K562 (cell line): ENCODE results near the gene ARHGEF10L. TPM values are rescaled to one million over a fixed set of nuclear protein-coding genes. Genes with fewer than 3 reads are reported as not detected.

Experiments used
- ATAC-seq: fragments of 200-7000 bp; cut with Tn5 transposase; 3 replicates; pipeline ENCODE4 v1.9.1; 2020; ENCODE audit warnings: moderate library complexity
- BruUV-seq: library from RNA; stranded (reverse); fragments of 400-500 nt; replicated peaks from 2 replicates; lab custom pipeline; 2021; lab: Mats Ljungman, UMichigan
- CTCF ChIA-PET: fragments of 300-600 bp; formaldehyde crosslinking; extraction: SDS; loops from one replicate; lab custom pipeline; 2021; ENCODE audit warnings: low intra/inter-chr PET ratio; lab: Yijun Ruan, JAX
- POLR2A ChIA-PET: fragments of 300-600, 350-650 bp; sonication (Branson Sonifier 250); formaldehyde crosslinking; extraction: SDS; loops from one replicate; lab custom pipeline; 2021; ENCODE audit warnings: antibody characterized with exemption, inconsistent platforms; lab: Yijun Ruan, JAX
- DNase-seq, 4 experiments: peaks; one replicate each; pipeline versions ENCODE4 v3.0.0 to v3.0.0-alpha.2; 2011 to 2018; ENCODE audit warnings: low spot score in 3 of 4, mixed read lengths in 3 of 4; ENCODE audit errors: extremely low read depth in 1 of 4
- FAIRE-seq: peaks from 2 replicates; lab custom pipeline; 2011; peaks lifted over from hg19 to GRCh38; lab: Jason Lieb, UNC
- H2AFZ ChIP-seq: 2 replicates; pipeline ENCODE4 v1.6.0; 2011; ENCODE audit warnings: low read depth, low read length, control low read depth, inconsistent platforms
- H3K27ac ChIP-seq: fragments of 200-600 bp; 3 replicates; pipeline ENCODE4 v1.8.0; 2011; ENCODE audit warnings: low read depth, mild to moderate bottlenecking, control low read depth, inconsistent platforms, low read length, moderate library complexity, mixed read lengths; ENCODE audit errors: extremely low read depth
- H3K27me3 ChIP-seq, 2 experiments: fragments of 300-600 bp in 1 of 2; 2 replicates in 1 of 2; 3 replicates in 1 of 2; pipeline versions ENCODE4 v1.6.0 to v1.8.0; 2011; ENCODE audit warnings: inconsistent platforms in 2 of 2, low read length in 2 of 2, mild to moderate bottlenecking in 1 of 2, mixed read lengths in 1 of 2, moderate library complexity in 1 of 2; ENCODE audit not compliant: control insufficient read depth in 2 of 2, insufficient read depth in 2 of 2
- H3K36me3 ChIP-seq: fragments of 300-600 bp; 3 replicates; pipeline ENCODE4 v1.8.0; 2011; ENCODE audit warnings: mild to moderate bottlenecking, low read length, inconsistent platforms; ENCODE audit not compliant: control insufficient read depth, insufficient read depth
- H3K4me1 ChIP-seq, 2 experiments: fragments of 200-600 bp in 1 of 2; replicated peaks in 1 of 2; 2 replicates in 1 of 2; 3 replicates in 1 of 2; pipeline versions ENCODE4 v1.5.1 to v1.8.0; 2011; ENCODE audit warnings: inconsistent platforms in 2 of 2, low read length in 2 of 2, mild to moderate bottlenecking in 1 of 2, mixed read lengths in 1 of 2, moderate library complexity in 1 of 2; ENCODE audit not compliant: control insufficient read depth in 2 of 2, insufficient read depth in 2 of 2
- H3K4me2 ChIP-seq: 2 replicates; pipeline ENCODE4 v1.6.1; 2011; ENCODE audit warnings: low read length, control low read depth, inconsistent platforms, mixed read lengths; ENCODE audit not compliant: insufficient read depth
- H3K4me3 ChIP-seq: fragments of 200-600 bp; sonication (generic), shearing (Covaris generic); 2 replicates; pipeline ENCODE4 v1.5.1; 2016; ENCODE audit warnings: control low read depth, inconsistent platforms
- H3K79me2 ChIP-seq: fragments of 200-600 bp; 3 replicates; pipeline ENCODE4 v1.8.0; 2011; ENCODE audit warnings: low read length, inconsistent platforms; ENCODE audit not compliant: control insufficient read depth, insufficient read depth
- H3K9ac ChIP-seq, 2 experiments: 2 replicates each; pipeline versions ENCODE4 v1.6.0 to v1.6.1; 2011; ENCODE audit warnings: low read depth in 2 of 2, low read length in 2 of 2, control low read depth in 1 of 2, inconsistent platforms in 1 of 2, mild to moderate bottlenecking in 1 of 2, mixed read lengths in 1 of 2; ENCODE audit not compliant: insufficient read depth in 1 of 2
- H3K9me1 ChIP-seq: one replicate; pipeline ENCODE4 v1.6.0; 2011; ENCODE audit warnings: inconsistent platforms, mild to moderate bottlenecking, low read length, moderate library complexity; ENCODE audit not compliant: control insufficient read depth, insufficient read depth
- H3K9me3 ChIP-seq: replicated peaks from 2 replicates; pipeline ENCODE4 v1.5.1; 2011; ENCODE audit warnings: low read depth, low read length, inconsistent platforms; ENCODE audit not compliant: control insufficient read depth, insufficient read depth
- H4K20me1 ChIP-seq: replicated peaks from 2 replicates; pipeline ENCODE4 v1.6.1; 2011; ENCODE audit warnings: low read length, inconsistent platforms, mixed read lengths; ENCODE audit not compliant: control insufficient read depth, insufficient read depth
- HNRNPH1 ChIP-seq: fragments of 200-400 bp; formaldehyde crosslinking; optimal IDR thresholded peaks from 2 replicates; pipeline ENCODE3; 2017; ENCODE audit warnings: low read depth, mild to moderate bottlenecking, low read length, moderate library complexity
- MEF2A ChIP-seq: IDR thresholded peaks from 2 replicates; pipeline ENCODE4 v1.6.1; 2011; ENCODE audit warnings: low read depth, mild to moderate bottlenecking, low read length, moderate library complexity; ENCODE audit not compliant: control insufficient read depth
- NFIC ChIP-seq: fragments of 450-650 bp; IDR thresholded peaks from 2 replicates; pipeline ENCODE4 v1.6.1; 2017; ENCODE audit warnings: mild to moderate bottlenecking, inconsistent platforms
- NKRF ChIP-seq: fragments of 450-650 bp; IDR thresholded peaks from 2 replicates; pipeline ENCODE4 v1.6.1; 2016; ENCODE audit warnings: borderline replicate concordance
- RBM25 ChIP-seq: fragments of 200-400 bp; formaldehyde crosslinking; IDR thresholded peaks from 2 replicates; pipeline ENCODE4 v1.6.1; 2018; ENCODE audit warnings: low read length, low read depth, moderate library complexity; ENCODE audit not compliant: severe bottlenecking
- RFX1 ChIP-seq: fragments of 450-650 bp; IDR thresholded peaks from 2 replicates; pipeline ENCODE4 v1.6.1; 2016; ENCODE audit warnings: mild to moderate bottlenecking, moderate library complexity
- TAF9B ChIP-seq: fragments of 450-650 bp; IDR thresholded peaks from 2 replicates; pipeline ENCODE4 v1.6.1; 2018; ENCODE audit warnings: mild to moderate bottlenecking; ENCODE audit not compliant: partially characterized antibody
- ZNF134 ChIP-seq: fragments of 250-450 bp; sonication (Bioruptor Pico); conservative IDR thresholded peaks from 2 replicates; pipeline ENCODE4 v1.4.0; 2020
- ZNF436 ChIP-seq: fragments of 250-450, 450-650 bp; sonication (Bioruptor Pico); formaldehyde crosslinking; IDR thresholded peaks from 2 replicates; pipeline ENCODE4 v1.7.0; 2020; ENCODE audit warnings: mild to moderate bottlenecking
- ZNF551 ChIP-seq: fragments of 250-450 bp; sonication (Bioruptor Pico); IDR thresholded peaks from 2 replicates; pipeline ENCODE4 v1.5.0; 2021; ENCODE audit warnings: mild to moderate bottlenecking, moderate library complexity
- WGBS: fragments of 100-300 bp; shearing (Covaris generic); methylation state at CpG from one replicate; pipeline ENCODE4 v1.1.6; 2016; ENCODE audit warnings: low coverage, mixed read lengths; ENCODE audit not compliant: insufficient coverage; ENCODE audit errors: missing lambda C conversion rate; 5-methylcytosine and 5-hydroxymethylcytosine counted together
- in situ Hi-C: fragments of 300-500 bp; cut with MboI; formaldehyde crosslinking; loops from 4 replicates; pipeline ENCODE4 v1.15.0; 2018; ENCODE audit warnings: inconsistent platforms, mixed read lengths
- intact Hi-C: fragments of 100-400 bp; cut with micrococcal nuclease; formaldehyde crosslinking; loops from 2 replicates; pipeline ENCODE4 v1.14.2; 2022
- polyA plus RNA-seq, 8 experiments: library from polyadenylated mRNA; depleted of rRNA in 4 of 8; stranded (reverse) in 5 of 8; unstranded in 3 of 8; fragments of >200 nt; fragmentation: Nextera tagmentation in 2 of 8; fragmentation: Illumina TruSeq in 1 of 8; extraction: Ambion mirVana in 2 of 8; extraction: Trizol in 1 of 8; gene quantifications; 2 replicates each; pipeline versions ENCODE4 v1.2.1 to v1.2.3, GENCODE V29; 2011 to 2014; ENCODE audit warnings: inconsistent platforms in 1 of 8, missing spikeins in 1 of 8
- total RNA-seq, 7 experiments: library from RNA; depleted of rRNA in 6 of 7; stranded (reverse); fragments of >200 nt in 6 of 7; fragmentation: Illumina TruSeq in 2 of 7; extraction: Trizol in 2 of 7; gene quantifications; 2 replicates each; pipeline versions ENCODE4 v1.2.1 to v1.2.3, GENCODE V29; 2011 to 2021; ENCODE audit warnings: low replicate concordance in 1 of 7

The ARHGEF10L gene
- total and polyA plus RNA-seq, 9 of the 15 experiments (the other 6 are each of a cell fraction or from before 2014, with no cell fraction given), result 0.09 to 0.13 TPM; not detected in 7

GRCh38 chr1:17665054-17665453, 125.6 kb downstream of the ARHGEF10L start (continued):
- TF ChIP-seq MEF2A, result no peak
- TF ChIP-seq RBM25, result no peak
- TF ChIP-seq RFX1, result no peak

GRCh38 chr1:17665950-17666720, 126.6 kb downstream of the ARHGEF10L start:
- Histone ChIP-seq H3K4me1 (peaks cover 0 to 4% of the 10 kb centered on the region in 2 experiments; a peak in 1 of 5 replicates), H3K9me1 (peaks cover 3% of the 10 kb centered on the region), H4K20me1 (peaks cover 25% of the 10 kb centered on the region), H3K36me3 (no peaks in the 10 kb centered on the region), H3K27ac (no peak overlapping the region), H3K9me3 (no peaks in the 10 kb centered on the region), H3K4me3 (no peak overlapping the region), H3K27me3 (peaks cover 13 to 37% of the 10 kb centered on the region in 2 experiments), H3K79me2 (no peaks in the 10 kb centered on the region), H3K9ac (no peak overlapping the region), H2AFZ (no peak overlapping the region), H3K4me2 (no peak overlapping the region)
- 0% methylated on average over 4 of the region's 5 CpGs for WGBS
- DNase-seq, result no peak
- BruUV-seq, result no TSS peak
- in situ Hi-C loops, result loop anchor here (10.0 kb wide), 2 partner anchors 159 to 909 kb away; no protein-coding TSS in a partner anchor
- intact Hi-C loops, result loop anchor here (10.0 kb wide), 1 partner anchor 439 kb away; the partner anchor contains the start of gene IGSF21
- no peak for FAIRE-seq
- no peak for ATAC-seq
- no peak for TF ChIP-seq ZNF551 (CRISPR knock-in tag)
- TF ChIP-seq ZNF436 (CRISPR knock-in tag), result no peak
- TF ChIP-seq ZNF134, result peak; percentile 96
- no peak for TF ChIP-seq TAF9B
- TF ChIP-seq NFIC, result peak; percentile 76
- TF ChIP-seq HNRNPH1, result no peak
- TF ChIP-seq NKRF, result no peak
- ChIA-PET POLR2A (interaction anchor here (0.7 to 1.4 kb wide), 2 partner anchors 14 to 193 kb away, joined by 4 read pairs; no protein-coding TSS in a partner anchor), CTCF (interaction anchor here (0.6 kb wide), 1 partner anchor 74 kb away, joined by 3 read pairs; no protein-coding TSS in a partner anchor)
